Osteoblast (primary cell): ENCODE measurements around the gene SLC5A6. TPM values are rescaled to one million over a fixed set of nuclear protein-coding genes. Genes with fewer than 3 reads are reported as not detected.

Experiments
- DNase-seq: peaks from one replicate; pipeline ENCODE4 v3.0.0; 2011; ENCODE audit warnings: low spot score, mixed read lengths; ENCODE audit not compliant: insufficient read length; ENCODE audit errors: missing footprints
- H2AFZ ChIP-seq: 2 replicates; pipeline ENCODE4 v1.6.0; 2011; ENCODE audit warnings: mild to moderate bottlenecking, low read length
- H3K27ac ChIP-seq: 2 replicates; pipeline ENCODE4 v1.5.1; 2011; ENCODE audit warnings: mild to moderate bottlenecking, low read depth, low read length, moderate library complexity
- H3K27me3 ChIP-seq: 2 replicates; pipeline ENCODE4 v1.6.0; 2012; ENCODE audit warnings: mild to moderate bottlenecking, control low read depth, inconsistent platforms, low read length, moderate library complexity; ENCODE audit not compliant: insufficient read depth
- H3K36me3 ChIP-seq: 2 replicates; pipeline ENCODE4 v1.5.1; 2011; ENCODE audit warnings: mild to moderate bottlenecking, low read length, control low read depth, moderate library complexity; ENCODE audit not compliant: insufficient read depth
- H3K4me1 ChIP-seq: 2 replicates; pipeline ENCODE4 v1.5.1; 2011; ENCODE audit warnings: mild to moderate bottlenecking, low read length, control low read depth, moderate library complexity; ENCODE audit not compliant: insufficient read depth
- H3K4me2 ChIP-seq: 2 replicates; pipeline ENCODE4 v1.6.0; 2011; ENCODE audit warnings: mild to moderate bottlenecking, low read length; ENCODE audit not compliant: insufficient read depth
- H3K4me3 ChIP-seq: fragments of 200-600 bp; sonication (generic); 3 replicates; pipeline ENCODE4 v1.5.1; 2012; ENCODE audit warnings: mild to moderate bottlenecking, low read length, inconsistent platforms; ENCODE audit not compliant: insufficient read depth
- H3K79me2 ChIP-seq: 2 replicates; pipeline ENCODE4 v1.6.0; 2012; ENCODE audit warnings: mild to moderate bottlenecking, low read length, control low read depth, inconsistent platforms; ENCODE audit not compliant: insufficient read depth
- H3K9me3 ChIP-seq: 2 replicates; pipeline ENCODE4 v1.5.1; 2011; ENCODE audit warnings: low read depth, low read length, control low read depth
- H4K20me1 ChIP-seq: 2 replicates; pipeline ENCODE4 v1.6.0; 2012; ENCODE audit warnings: mild to moderate bottlenecking, low read length, control low read depth; ENCODE audit not compliant: insufficient read depth
- total RNA-seq: library from RNA; depleted of rRNA; stranded (reverse); fragments of >200 nt; gene quantifications from 2 replicates; pipeline ENCODE4 v1.2.3, GENCODE V29; 2012
- TF ChIP-seq, protein P1 (sequence below): IDR thresholded peaks from 2 replicates; pipeline ENCODE4 v1.5.1; 2011; ENCODE audit warnings: mild to moderate bottlenecking, low read depth, low read length, moderate library complexity; ENCODE audit errors: extremely low read depth

SLC5A6 gene
- total RNA-seq, 1 donor = 14.1 TPM

DNA sequence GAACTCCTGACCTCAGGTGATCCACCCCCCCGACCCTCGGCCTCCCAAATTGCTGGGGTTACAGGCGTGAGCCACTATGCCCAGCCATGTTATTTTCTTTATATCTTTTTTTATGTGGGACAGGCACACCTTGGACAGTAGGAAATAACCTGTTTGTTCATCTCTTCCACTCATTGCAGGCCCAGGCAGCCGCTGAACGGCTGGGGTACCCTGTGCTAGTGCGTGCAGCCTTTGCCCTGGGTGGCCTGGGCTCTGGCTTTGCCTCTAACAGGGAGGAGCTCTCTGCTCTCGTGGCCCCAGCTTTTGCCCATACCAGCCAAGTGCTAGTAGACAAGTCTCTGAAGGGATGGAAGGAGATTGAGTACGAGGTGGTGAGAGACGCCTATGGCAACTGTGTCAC, 13.5 kb upstream of the SLC5A6 start:
- no peaks in the 10 kb centered on the region for H3K9me3 ChIP-seq
- TF ChIP-seq, protein P1, sequence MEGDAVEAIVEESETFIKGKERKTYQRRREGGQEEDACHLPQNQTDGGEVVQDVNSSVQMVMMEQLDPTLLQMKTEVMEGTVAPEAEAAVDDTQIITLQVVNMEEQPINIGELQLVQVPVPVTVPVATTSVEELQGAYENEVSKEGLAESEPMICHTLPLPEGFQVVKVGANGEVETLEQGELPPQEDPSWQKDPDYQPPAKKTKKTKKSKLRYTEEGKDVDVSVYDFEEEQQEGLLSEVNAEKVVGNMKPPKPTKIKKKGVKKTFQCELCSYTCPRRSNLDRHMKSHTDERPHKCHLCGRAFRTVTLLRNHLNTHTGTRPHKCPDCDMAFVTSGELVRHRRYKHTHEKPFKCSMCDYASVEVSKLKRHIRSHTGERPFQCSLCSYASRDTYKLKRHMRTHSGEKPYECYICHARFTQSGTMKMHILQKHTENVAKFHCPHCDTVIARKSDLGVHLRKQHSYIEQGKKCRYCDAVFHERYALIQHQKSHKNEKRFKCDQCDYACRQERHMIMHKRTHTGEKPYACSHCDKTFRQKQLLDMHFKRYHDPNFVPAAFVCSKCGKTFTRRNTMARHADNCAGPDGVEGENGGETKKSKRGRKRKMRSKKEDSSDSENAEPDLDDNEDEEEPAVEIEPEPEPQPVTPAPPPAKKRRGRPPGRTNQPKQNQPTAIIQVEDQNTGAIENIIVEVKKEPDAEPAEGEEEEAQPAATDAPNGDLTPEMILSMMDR = no peak
- H3K79me2 ChIP-seq = no peaks in the 10 kb centered on the region
- peak; percentile 62 for DNase-seq
- H3K27me3 ChIP-seq = no peaks in the 10 kb centered on the region
- H3K4me1 ChIP-seq = no peaks in the 10 kb centered on the region
- no peak overlapping the region for H3K4me3 ChIP-seq
- no peak overlapping the region for H2AFZ ChIP-seq
- no peak overlapping the region for H3K27ac ChIP-seq
- H4K20me1 ChIP-seq = peaks cover 2% of the 10 kb centered on the region
- peaks cover 84% of the 10 kb centered on the region for H3K36me3 ChIP-seq
- H3K4me2 ChIP-seq = no peak overlapping the region

DNA sequence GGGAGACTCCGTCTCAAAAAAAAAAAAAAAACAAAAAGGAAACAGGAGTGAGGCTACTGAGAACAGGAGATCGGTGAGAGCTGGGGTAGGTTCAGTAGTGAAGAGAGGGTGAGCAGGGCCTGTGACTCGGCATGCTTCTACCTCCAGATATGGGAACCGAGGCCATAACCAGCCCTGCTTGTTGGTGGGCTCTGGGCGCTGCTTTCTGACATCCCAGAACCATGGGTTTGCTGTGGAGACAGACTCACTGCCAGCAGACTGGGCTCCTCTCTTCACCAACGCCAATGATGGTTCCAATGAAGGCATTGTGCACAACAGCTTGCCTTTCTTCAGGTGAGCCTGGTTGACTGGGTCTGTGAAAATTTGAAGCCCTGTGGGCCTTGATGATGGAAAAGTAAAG, 11.3 kb upstream of the SLC5A6 start:
- Histone ChIP-seq H3K27ac (no peak overlapping the region), H4K20me1 (peaks cover 2% of the 10 kb centered on the region), H3K36me3 (peaks cover 86% of the 10 kb centered on the region), H3K4me1 (peaks cover 4% of the 10 kb centered on the region), H3K4me2 (no peak overlapping the region), H3K79me2 (peaks cover 9% of the 10 kb centered on the region), H3K27me3 (no peaks in the 10 kb centered on the region), H2AFZ (no peak overlapping the region), H3K4me3 (no peak overlapping the region), H3K9me3 (no peaks in the 10 kb centered on the region)
- no peak for DNase-seq
- TF ChIP-seq, protein P1 = no peak

DNA sequence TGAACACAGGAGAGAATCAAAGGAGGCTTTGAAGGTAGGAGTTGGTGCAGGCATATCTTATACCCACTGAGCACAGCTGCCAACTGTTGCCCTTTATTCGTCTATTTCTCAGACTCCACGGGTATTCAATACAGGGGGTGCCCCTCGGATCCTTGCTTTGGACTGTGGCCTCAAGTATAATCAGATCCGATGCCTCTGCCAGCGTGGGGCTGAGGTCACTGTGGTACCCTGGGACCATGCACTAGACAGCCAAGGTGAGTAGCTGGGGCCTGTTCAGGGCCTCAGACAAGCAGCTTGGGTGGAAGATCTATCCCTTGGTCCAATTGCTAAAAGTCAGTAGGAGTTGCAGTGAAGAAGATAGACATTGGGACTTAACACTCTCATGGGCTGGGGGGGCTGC, 10.3 kb upstream of the SLC5A6 start:
- H3K4me2 ChIP-seq = no peak overlapping the region
- peaks cover 13% of the 10 kb centered on the region for H3K4me1 ChIP-seq
- peaks cover 19% of the 10 kb centered on the region for H3K79me2 ChIP-seq
- DNase-seq = no peak
- H3K36me3 ChIP-seq = peaks cover 76% of the 10 kb centered on the region
- H3K27ac ChIP-seq = no peak overlapping the region
- H3K27me3 ChIP-seq = no peaks in the 10 kb centered on the region
- H4K20me1 ChIP-seq = peaks cover 2% of the 10 kb centered on the region
- no peak overlapping the region for H3K4me3 ChIP-seq
- H3K9me3 ChIP-seq = no peaks in the 10 kb centered on the region
- TF ChIP-seq, protein P1 = no peak
- H2AFZ ChIP-seq = no peak overlapping the region

DNA sequence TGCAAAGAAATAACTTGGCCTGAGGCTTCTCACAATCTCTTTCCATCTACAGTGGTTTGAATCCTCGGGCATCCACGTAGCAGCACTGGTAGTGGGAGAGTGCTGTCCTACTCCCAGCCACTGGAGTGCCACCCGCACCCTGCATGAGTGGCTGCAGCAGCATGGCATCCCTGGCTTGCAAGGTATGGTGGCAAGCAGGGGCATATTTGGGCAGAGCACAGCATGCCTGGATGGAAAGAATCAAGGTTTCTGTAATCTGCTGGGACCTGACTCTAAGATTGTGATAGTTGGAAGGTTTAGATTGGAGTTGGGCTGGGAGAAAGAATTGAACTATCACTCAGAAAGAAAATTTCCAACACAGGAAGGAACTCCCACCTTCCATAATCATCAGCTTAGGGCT, 9.1 kb upstream of the SLC5A6 start:
- Histone ChIP-seq H3K4me1 (peaks cover 17% of the 10 kb centered on the region), H2AFZ (no peak overlapping the region), H3K36me3 (peaks cover 67% of the 10 kb centered on the region), H3K27me3 (no peaks in the 10 kb centered on the region), H3K4me3 (no peak overlapping the region), H4K20me1 (peaks cover 2% of the 10 kb centered on the region), H3K27ac (no peak overlapping the region), H3K4me2 (no peak overlapping the region), H3K9me3 (no peaks in the 10 kb centered on the region), H3K79me2 (peaks cover 27% of the 10 kb centered on the region)
- TF ChIP-seq, protein P1 = no peak
- DNase-seq = peak; percentile 35
